Stimulated activated CD8-positive, alpha-beta memory T cell treated with anti-CD3 and anti-CD28 coated beads, Interleukin-15, amount 100 ng/mL, for 1 hour (primary cell): ENCODE measurements around the gene MYPOP.
"Not testable (repeated sequence)": the region's sequence is repeated elsewhere in the genome, so short reads cannot be mapped to it uniquely, and the experiment has no call there.

Experiments used
- DNase-seq: peaks from one replicate; pipeline ENCODE4 v3.0.0-alpha.2; 2020; ENCODE audit warnings: low read depth

The MYPOP gene

GRCh38 chr19:45908956-45909355 is 6.5 kb upstream of the MYPOP start:
- DNase-seq: no peak

DNA sequence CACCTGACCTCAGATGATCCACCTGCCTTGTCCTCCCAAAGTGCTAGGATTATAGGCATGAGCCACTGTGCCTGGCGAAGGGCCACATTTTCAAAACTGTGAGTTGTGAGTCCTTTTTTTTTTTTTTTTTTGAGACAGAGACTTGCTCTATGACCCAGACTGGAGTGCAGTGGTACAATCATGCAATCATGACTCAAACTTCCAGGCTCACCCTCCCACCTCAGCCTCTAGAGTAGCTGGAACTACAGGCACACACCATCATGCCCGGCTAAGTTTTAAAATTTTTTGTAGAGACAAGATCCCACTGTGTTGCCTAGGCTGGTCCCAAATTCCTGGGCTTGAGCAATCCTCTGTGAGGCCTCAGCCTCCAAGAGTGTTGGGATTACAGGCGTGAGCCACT is 3.8 kb upstream of the MYPOP start:
- no peak for DNase-seq

DNA sequence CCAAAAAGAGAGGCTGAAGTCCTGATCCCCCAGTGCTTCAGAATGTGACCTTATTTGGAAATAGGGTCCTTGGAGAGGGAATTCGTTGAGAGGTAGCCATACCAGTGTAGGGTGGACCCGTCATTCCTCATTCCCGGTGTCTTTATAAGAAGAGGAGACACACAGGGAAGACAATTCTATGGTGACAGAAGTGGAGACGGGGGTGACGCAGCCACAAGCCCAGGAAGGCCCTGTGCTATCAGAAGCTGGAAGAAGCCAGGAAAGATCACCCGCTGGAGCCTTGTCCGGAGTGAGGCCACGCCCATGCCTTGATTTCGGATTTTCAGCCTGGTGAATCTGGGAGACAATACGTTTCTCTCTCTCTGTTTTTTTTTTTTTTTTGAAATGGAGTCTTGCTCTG is 2.6 kb upstream of the MYPOP start:
- DNase-seq: no peak

GRCh38 chr19:45902651-45903625 is 525 bp upstream of the MYPOP start:
- peak; percentile 98 for DNase-seq

DNA sequence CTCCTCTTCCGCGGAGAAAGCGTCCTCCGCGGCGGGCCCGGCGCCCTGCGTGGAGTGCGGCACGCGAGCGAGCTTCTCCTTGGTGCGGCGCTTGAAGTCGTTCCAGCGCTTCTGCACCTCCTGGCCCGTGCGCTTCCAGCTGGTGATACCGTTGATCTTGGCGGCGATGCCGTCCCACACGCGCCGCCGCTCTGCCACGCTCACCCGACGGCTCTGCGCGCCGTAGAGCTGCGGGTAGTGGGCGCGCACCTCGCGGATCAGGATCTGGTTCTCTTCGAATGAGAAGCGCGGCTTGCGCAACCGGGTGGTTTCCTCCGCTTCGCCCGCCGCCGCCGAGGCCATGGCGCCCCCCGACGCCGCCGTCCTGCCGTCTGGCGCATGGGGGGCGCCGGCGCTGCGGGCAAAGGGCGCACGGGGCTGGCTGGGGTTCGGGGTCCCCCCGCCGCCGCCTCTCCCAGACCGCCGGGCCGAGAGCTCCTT is 941 bp downstream of the MYPOP start:
- DNase-seq: no peak

DNA sequence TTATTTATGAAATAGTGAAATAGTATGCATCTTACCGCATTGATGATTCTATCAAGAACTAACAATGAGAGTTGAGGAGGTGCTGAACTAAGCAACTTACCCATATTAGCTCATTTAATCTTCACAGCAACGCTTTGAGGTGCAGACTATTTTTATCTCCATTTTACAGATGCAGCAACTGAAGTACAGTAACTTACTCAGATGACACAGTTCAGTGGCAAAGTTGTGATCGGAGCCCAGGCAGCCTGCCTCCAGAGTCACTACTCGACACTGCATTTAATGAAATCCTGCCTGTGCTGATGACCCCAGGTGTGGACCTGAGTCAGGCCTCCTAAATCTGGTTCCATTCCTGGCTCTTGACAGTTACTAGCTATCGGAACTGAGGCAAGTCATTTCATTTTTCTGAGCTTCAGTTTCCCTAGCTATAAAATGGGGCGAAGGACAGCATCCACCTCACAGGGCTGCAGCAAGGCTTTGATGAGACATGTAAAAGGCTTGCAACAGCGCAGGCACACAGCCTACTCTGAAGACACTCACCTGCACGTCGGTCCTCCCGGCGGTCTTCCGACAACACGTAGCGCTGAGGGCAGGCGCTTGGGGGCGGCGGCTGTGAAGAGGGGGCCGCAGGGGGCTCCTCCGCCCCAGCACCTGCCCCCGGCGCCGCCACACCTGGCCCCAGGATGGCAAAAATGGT is 1.5 kb downstream of the MYPOP start:
- DNase-seq: no peak

DNA sequence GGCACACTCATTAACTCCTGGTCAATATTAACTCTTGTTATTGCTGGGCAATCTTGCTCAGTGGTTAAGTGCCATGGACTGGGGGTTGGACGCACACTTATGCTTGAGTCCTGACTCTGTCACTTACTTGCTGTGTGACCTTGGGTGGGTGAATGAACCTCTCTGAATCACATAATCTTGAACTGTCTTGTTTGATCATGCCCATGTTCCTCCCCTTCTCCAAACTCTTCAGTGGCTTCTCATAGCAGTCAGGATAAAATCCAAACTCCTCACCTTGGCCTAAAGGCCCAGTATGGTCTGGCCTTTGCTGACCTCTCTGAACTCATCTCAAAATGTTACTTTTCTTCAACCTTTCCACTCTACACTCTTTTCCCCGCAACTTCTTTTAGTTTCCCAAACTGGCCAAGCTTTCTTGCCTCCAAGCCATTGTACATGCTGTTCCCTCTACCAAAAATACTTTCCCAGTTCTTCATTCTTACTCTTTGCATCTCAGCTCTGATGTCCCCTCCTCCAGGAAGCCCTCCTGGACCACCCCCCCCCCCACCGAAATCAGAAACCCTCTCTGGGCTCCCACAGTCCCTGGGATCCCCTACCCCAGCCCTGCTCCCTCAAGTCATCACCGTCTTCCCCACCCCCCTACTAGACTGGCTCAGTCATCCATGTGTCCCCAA is 2.4 kb downstream of the MYPOP start:
- DNase-seq: no peak

DNA sequence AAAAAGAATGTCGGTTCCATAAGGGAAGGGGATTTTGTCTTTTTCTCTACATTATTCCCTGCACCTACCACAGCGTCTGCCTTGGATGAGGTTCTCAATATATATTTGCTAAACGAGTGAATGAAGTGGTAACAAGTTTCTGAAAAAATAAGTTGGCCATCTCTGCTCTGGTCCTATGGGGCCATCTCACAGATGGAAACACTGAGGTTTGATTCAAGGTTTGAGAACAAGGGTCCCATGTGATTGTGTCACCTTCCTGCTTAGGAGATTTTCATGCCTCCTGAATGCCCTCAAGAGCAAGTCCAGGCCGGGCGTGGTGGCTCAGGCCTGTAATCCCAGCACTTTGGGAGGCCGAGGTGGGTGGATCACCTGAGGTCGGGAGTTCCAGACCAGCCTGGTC is 3.2 kb downstream of the MYPOP start:
- DNase-seq: no peak

DNA sequence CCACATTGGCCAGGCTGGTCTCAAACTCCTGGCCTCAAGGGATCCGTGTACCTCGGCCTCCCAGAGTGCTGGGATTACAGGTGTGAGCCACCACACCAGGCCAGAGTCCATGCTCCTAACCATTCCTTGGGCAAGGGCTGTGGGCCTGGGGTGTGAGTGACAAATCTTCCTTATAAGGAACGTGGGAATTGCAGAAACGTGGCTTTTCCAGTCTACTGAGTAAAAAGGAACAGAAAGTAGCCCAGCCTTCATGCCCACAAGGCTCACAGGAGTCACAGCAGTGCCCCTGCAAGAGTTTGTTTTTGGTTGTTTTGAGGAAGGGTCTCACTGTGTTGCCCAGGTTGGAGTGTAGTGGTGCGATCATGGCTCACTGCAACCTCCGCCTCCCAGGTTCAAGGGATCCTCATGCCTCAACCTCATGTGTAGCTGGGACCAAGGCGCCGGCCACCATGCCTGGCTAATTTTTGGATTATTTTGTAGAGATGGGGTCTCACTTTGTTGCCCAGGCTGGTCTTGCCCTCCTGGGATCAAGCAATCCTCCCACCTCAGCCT is 5.1 kb downstream of the MYPOP start:
- DNase-seq: no peak

GRCh38 chr19:45895983-45896599 is 6.3 kb downstream of the MYPOP start:
- DNase-seq: not testable (repeated sequence)

GRCh38 chr19:45895519-45895972 is 6.9 kb downstream of the MYPOP start:
- DNase-seq: no peak

GRCh38 chr19:45890877-45891276 is 11.5 kb downstream of the MYPOP start:
- DNase-seq: no peak

- DNase-seq: no peak
Observed at GRCh38 chr19:45889210-45889885, 13.1 kb downstream of the MYPOP start.

DNA sequence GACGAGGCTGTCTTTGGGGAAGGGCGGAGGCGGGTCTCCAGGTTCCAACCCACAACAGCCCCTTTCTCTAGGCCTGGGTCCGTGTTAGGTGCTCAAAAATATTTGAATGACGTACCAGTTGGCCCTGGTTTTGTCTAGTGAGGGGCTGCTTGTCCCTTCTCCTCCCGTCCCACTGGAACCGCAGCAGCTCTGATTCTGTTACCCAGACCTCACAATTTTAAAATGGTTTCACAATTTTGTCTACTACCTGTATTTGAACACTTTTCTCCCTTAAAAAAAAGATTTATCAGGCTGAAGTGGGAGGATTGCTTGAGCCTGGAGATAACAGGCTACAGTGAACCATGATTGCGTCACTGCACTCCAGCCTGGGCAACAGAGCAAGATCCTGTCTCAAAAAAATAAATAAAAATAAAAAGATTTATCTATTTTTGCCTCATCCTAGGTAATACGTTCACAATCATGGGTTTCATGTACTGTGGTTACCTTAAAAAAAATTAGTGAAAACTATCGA is 15.2 kb downstream of the MYPOP start:
- no peak for DNase-seq

DNA sequence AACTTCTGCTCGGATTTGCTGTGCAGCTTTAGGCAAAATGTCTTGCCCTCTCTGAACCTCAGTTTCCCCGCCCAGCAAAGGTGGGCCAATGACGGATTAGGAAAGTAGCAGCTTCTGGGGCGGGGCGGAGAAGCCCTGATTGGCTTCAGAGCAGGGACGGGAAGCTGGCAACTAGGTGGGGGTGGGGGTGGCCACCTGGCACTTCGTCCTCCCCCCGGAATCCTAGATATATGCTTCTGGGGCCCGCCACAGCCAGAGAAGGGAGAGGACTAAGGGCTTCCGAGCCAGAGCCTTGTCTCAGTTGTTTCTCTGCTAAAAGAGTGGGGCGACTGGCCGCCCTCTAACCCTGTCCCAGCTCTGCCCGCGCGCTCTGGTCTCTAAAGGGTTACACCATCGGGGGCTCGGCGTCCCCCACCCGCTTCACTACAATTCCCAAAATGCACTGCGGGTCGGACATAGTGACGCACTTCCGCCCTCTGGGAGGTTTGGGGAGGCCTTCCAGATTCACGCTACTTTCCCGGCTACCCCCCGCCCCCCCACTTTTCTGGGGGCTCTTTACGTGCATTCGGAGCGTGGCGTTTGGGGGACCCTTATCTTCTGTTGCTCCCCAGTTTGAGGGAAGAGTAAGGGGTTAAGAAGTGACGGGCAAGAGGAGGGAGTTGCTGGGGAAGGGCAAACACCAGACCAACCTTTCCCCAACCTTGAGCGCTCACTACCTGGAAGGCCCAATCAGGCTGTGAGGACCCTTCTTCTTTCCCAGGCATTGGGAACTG is 15.8 kb downstream of the MYPOP start:
- peak; percentile 74 for DNase-seq

GRCh38 chr19:45885556-45886426 is 16.6 kb downstream of the MYPOP start, which contains the start of gene IRF2BP1:
Gene IRF2BP1 (minus strand): TSS chr19:45886141. CDS start chr19:45885774, 367 bp downstream.
- DNase-seq: peak; percentile 78

GRCh38 chr19:45884682-45885555 is 17.5 kb downstream of the MYPOP start:
- DNase-seq: no peak
